Measurements from ENCODE around the gene CWC22. TPM values are rescaled to one million over a fixed set of nuclear protein-coding genes. Genes with fewer than 3 reads are reported as not detected.
"Not testable (repeated sequence)": the region's sequence is repeated elsewhere in the genome, so short reads cannot be mapped to it uniquely, and the experiment has no call there.

CWC22 gene
- polyA plus RNA-seq, 1 of the 3 experiments (the other 2 are of a cell fraction) = 2.7 TPM

GRCh38 chr2:180010701-180011100, 3.6 kb upstream of the CWC22 start:
- Histone ChIP-seq H3K27me3 (ENCODE audit: insufficient read depth) (no peaks in the 10 kb centered on the region), H3K36me3 (replicated peaks in 1 of 2; ENCODE audit: control insufficient read depth in 1 of 2, insufficient read depth in 2 of 2, low read length in 1 of 2) (no peaks in the 10 kb centered on the region), H3K9me3 (no peaks in the 10 kb centered on the region), H3K4me3 (ENCODE audit: low read depth in 2 of 2, low read length in 1 of 2) (no peak overlapping the region), H3K4me2 (no peak overlapping the region), H3F3A (replicated peaks; ENCODE audit: insufficient read depth) (no peaks in the 10 kb centered on the region), H3K9ac (no peak overlapping the region), H2AFZ (ENCODE audit: low read depth) (peak overlapping the region; percentile 49; the same call in 1 of the 2 replicates), H3K9me2 (no peaks in the 10 kb centered on the region), H3K4me1 (ENCODE audit: control insufficient read depth in 1 of 2, insufficient read depth in 2 of 2, low read depth in 1 of 2, low read length in 1 of 2) (peaks cover 3 to 7% of the 10 kb centered on the region in 2 experiments; a peak in 3 of 4 replicates), H3K27ac (ENCODE audit: low read depth in 2 of 2, low read length in 1 of 2) (no peak overlapping the region), H3K79me2 (ENCODE audit: insufficient read depth) (peaks cover 12% of the 10 kb centered on the region), H4K20me1 (ENCODE audit: insufficient read depth) (no peaks in the 10 kb centered on the region)
- 30% methylated on average over 2 of the region's 2 CpGs for WGBS (ENCODE audit: low lambda C conversion rate)
- CTCF ChIA-PET = no interaction called here
- POLR2A ChIA-PET = no interaction called here
- DNase-seq = no peak
- TF ChIP-seq CHD2 (IDR thresholded peaks at IDR 0.05; ENCODE audit: low read length, partially characterized antibody) (no peak), MXI1 (IDR thresholded peaks at IDR 0.05; ENCODE audit: low read depth, low read length) (no peak)

- CTCF ChIA-PET = interaction anchor here (1.5 kb wide), 1 partner anchor 16 kb away, joined by 3 read pairs; no protein-coding TSS in a partner anchor
- no peaks in the 10 kb centered on the region for H3K27me3 ChIP-seq (ENCODE audit: insufficient read depth)
- H3F3A ChIP-seq (replicated peaks; ENCODE audit: insufficient read depth) = no peaks in the 10 kb centered on the region
- POLR2A ChIA-PET = interaction anchor here (1.0 kb wide), 1 partner anchor 11 kb away, joined by 3 read pairs; no protein-coding TSS in a partner anchor
- peak overlapping the region; percentile 88 to 99 for H3K4me3 ChIP-seq (ENCODE audit: low read depth in 2 of 2, low read length in 1 of 2)
- no peak for TF ChIP-seq PBX3 (IDR thresholded peaks at IDR 0.05)
- TF ChIP-seq YY1 (IDR thresholded peaks at IDR 0.05; ENCODE audit: low read depth) = no peak
- TF ChIP-seq NRF1 (IDR thresholded peaks at IDR 0.05; ENCODE audit: low read depth, low read length) = no peak
- no peak for TF ChIP-seq RXRA (IDR thresholded peaks at IDR 0.05; ENCODE audit: borderline replicate concordance, low read depth)
- TF ChIP-seq POLR2AphosphoS5 (IDR thresholded peaks at IDR 0.05; ENCODE audit: low read depth, low read length) = no peak
- TF ChIP-seq USF1 (IDR thresholded peaks at IDR 0.05; ENCODE audit: borderline replicate concordance, low read depth) = no peak
- TF ChIP-seq CTCF (IDR thresholded peaks at IDR 0.05) = no peak
- TF ChIP-seq RFX5 (IDR thresholded peaks at IDR 0.05; ENCODE audit: low read length) = no peak
- no peak for TF ChIP-seq SMC3 (IDR thresholded peaks at IDR 0.05; ENCODE audit: low read depth, low read length)
- TF ChIP-seq RCOR1 (IDR thresholded peaks at IDR 0.05; ENCODE audit: low read length) = no peak
- no peak for TF ChIP-seq GATA2 (CRISPR knock-in tag; IDR thresholded peaks at IDR 0.05)
- no peak for TF ChIP-seq SIN3A (IDR thresholded peaks at IDR 0.05; ENCODE audit: borderline replicate concordance, low read depth, low read length)
- H2AFZ ChIP-seq (ENCODE audit: low read depth) = peak overlapping the region; percentile 78
- WGBS (ENCODE audit: low lambda C conversion rate) = 9% methylated on average over 7 of the region's 7 CpGs
- H3K4me2 ChIP-seq = peak overlapping the region; percentile 70
- H3K4me1 ChIP-seq (ENCODE audit: control insufficient read depth in 1 of 2, insufficient read depth in 2 of 2, low read depth in 1 of 2, low read length in 1 of 2) = peaks cover 5 to 6% of the 10 kb centered on the region in 2 experiments; a peak in 2 of 4 replicates
- no peaks in the 10 kb centered on the region for H4K20me1 ChIP-seq (ENCODE audit: insufficient read depth)
- H3K9ac ChIP-seq = peak overlapping the region; percentile 85
- peak; percentile 9 for DNase-seq
- H3K36me3 ChIP-seq (replicated peaks in 1 of 2; ENCODE audit: control insufficient read depth in 1 of 2, insufficient read depth in 2 of 2, low read length in 1 of 2) = peaks cover 0 to 2% of the 10 kb centered on the region in 2 experiments
- H3K9me2 ChIP-seq = no peaks in the 10 kb centered on the region
- peak overlapping the region; percentile 85 to 96 for H3K27ac ChIP-seq (ENCODE audit: low read depth in 2 of 2, low read length in 1 of 2)
- H3K79me2 ChIP-seq (ENCODE audit: insufficient read depth) = peaks cover 54% of the 10 kb centered on the region
- no peaks in the 10 kb centered on the region for H3K9me3 ChIP-seq
Observed at GRCh38 chr2:180006231-180006630, 866 bp downstream of the CWC22 start.

- H3K4me2 ChIP-seq = peak overlapping the region; percentile 70; the same call in 1 of the 2 replicates
- peak overlapping the region; percentile 88 to 99; a peak in 3 of 4 replicates for H3K4me3 ChIP-seq (ENCODE audit: low read depth in 2 of 2, low read length in 1 of 2)
- H2AFZ ChIP-seq (ENCODE audit: low read depth); DNase-seq; H3K9me2 ChIP-seq; H3F3A ChIP-seq (replicated peaks; ENCODE audit: insufficient read depth); H3K27ac ChIP-seq (ENCODE audit: low read depth in 2 of 2, low read length in 1 of 2); H3K27me3 ChIP-seq (ENCODE audit: insufficient read depth); H3K36me3 ChIP-seq (replicated peaks in 1 of 2; ENCODE audit: control insufficient read depth in 1 of 2, insufficient read depth in 2 of 2, low read length in 1 of 2); H3K4me1 ChIP-seq (ENCODE audit: control insufficient read depth in 1 of 2, insufficient read depth in 2 of 2, low read depth in 1 of 2, low read length in 1 of 2); POLR2A ChIA-PET; H3K9me3 ChIP-seq; H3K9ac ChIP-seq; H4K20me1 ChIP-seq (ENCODE audit: insufficient read depth): not testable (repeated sequence)
- CTCF ChIA-PET = interaction anchor here (1.5 kb wide), 1 partner anchor 15 kb away, joined by 3 read pairs; no protein-coding TSS in a partner anchor
- H3K79me2 ChIP-seq (ENCODE audit: insufficient read depth) = peaks cover 60% of the 10 kb centered on the region
- WGBS (ENCODE audit: low lambda C conversion rate) = 96% methylated on average over 7 of the region's 7 CpGs
Observed at GRCh38 chr2:180005465-180005864, 1.6 kb downstream of the CWC22 start.
